WTC11 (cell line): ENCODE data around the gene SLC38A6. TPM values are rescaled to one million over a fixed set of nuclear protein-coding genes. Genes with fewer than 3 reads are reported as not detected.

Source experiments
- ATAC-seq: fragments of 200-7000 bp; cut with Tn5 transposase; 2 replicates; pipeline ENCODE4 v1.10.0; 2021; ENCODE audit warnings: mild to moderate bottlenecking, moderate library complexity
- CTCF ChIA-PET: fragments of 300-600 bp; sonication (Branson Sonifier 250); formaldehyde crosslinking; loops from one replicate; lab custom pipeline; 2021; ENCODE audit warnings: antibody characterized with exemption; lab: Charles Lee
- POLR2A ChIA-PET: fragments of 350-600 bp; sonication (Branson Sonifier 250); formaldehyde crosslinking; loops from one replicate; lab custom pipeline; 2021; ENCODE audit warnings: antibody characterized with exemption; lab: Charles Lee
- DNase-seq: peaks from one replicate; pipeline ENCODE4 v3.0.0; 2021; ENCODE audit warnings: low spot score
- H3K27ac Mint-ChIP-seq: 2 replicates; pipeline ENCODE4 v1.8.0; 2021; ENCODE audit warnings: mixed read lengths
- H3K27me3 Mint-ChIP-seq: 2 replicates; pipeline ENCODE4 v1.8.0; 2021; ENCODE audit warnings: low read depth, mild to moderate bottlenecking, moderate library complexity, mixed read lengths
- H3K36me3 Mint-ChIP-seq: 2 replicates; pipeline ENCODE4 v1.8.0; 2021; ENCODE audit warnings: mixed read lengths
- H3K4me1 Mint-ChIP-seq: 2 replicates; pipeline ENCODE4 v1.8.0; 2022; ENCODE audit warnings: mixed read lengths
- H3K4me3 Mint-ChIP-seq: 2 replicates; pipeline ENCODE4 v1.8.0; 2021; ENCODE audit warnings: mild to moderate bottlenecking, moderate library complexity, mixed read lengths
- H3K9me3 Mint-ChIP-seq: 2 replicates; pipeline ENCODE4 v1.8.0; 2021; ENCODE audit warnings: mixed read lengths
- AFF4 ChIP-seq: sonication (generic); formaldehyde crosslinking; IDR thresholded peaks from 2 replicates; pipeline ENCODE4 v1.8.1; 2023; ENCODE audit warnings: mild to moderate bottlenecking, missing genetic modification reagents, borderline replicate concordance
- ATF1 ChIP-seq: sonication (generic); formaldehyde crosslinking; IDR thresholded peaks from 2 replicates; pipeline ENCODE4 v1.8.1; 2023; ENCODE audit warnings: mild to moderate bottlenecking, moderate library complexity, missing genetic modification reagents
- E2F1 ChIP-seq: sonication (generic); formaldehyde crosslinking; IDR thresholded peaks from 2 replicates; pipeline ENCODE4 v1.8.0; 2022; ENCODE audit warnings: mild to moderate bottlenecking, missing genetic modification reagents
- E2F5 ChIP-seq: sonication (generic); formaldehyde crosslinking; IDR thresholded peaks from 2 replicates; pipeline ENCODE4 v1.8.1; 2022; ENCODE audit warnings: mild to moderate bottlenecking, moderate library complexity, missing genetic modification reagents
- EMX1 ChIP-seq: fragments of 250-450 bp; sonication (Bioruptor Pico); IDR thresholded peaks from 2 replicates; pipeline ENCODE4 v1.8.0; 2021; ENCODE audit warnings: mild to moderate bottlenecking
- ETV6 ChIP-seq: sonication (generic); formaldehyde crosslinking; IDR thresholded peaks from 2 replicates; pipeline ENCODE4 v1.8.1; 2022; ENCODE audit warnings: mild to moderate bottlenecking, missing genetic modification reagents
- FOXP4 ChIP-seq: sonication (generic); formaldehyde crosslinking; IDR thresholded peaks from 2 replicates; pipeline ENCODE4 v1.8.0; 2022; ENCODE audit warnings: mild to moderate bottlenecking, missing genetic modification reagents
- IRF2 ChIP-seq: sonication (generic); formaldehyde crosslinking; IDR thresholded peaks from 2 replicates; pipeline ENCODE4 v1.8.0; 2022; ENCODE audit warnings: low read depth, missing genetic modification reagents, borderline replicate concordance
- MAX ChIP-seq: sonication (generic); formaldehyde crosslinking; IDR thresholded peaks from 2 replicates; pipeline ENCODE4 v1.8.0; 2022; ENCODE audit warnings: mild to moderate bottlenecking, missing genetic modification reagents
- MXD4 ChIP-seq: fragments of 250-450 bp; sonication (Bioruptor Pico); IDR thresholded peaks from 2 replicates; pipeline ENCODE4 v1.8.0; 2021; ENCODE audit warnings: mild to moderate bottlenecking, moderate library complexity, borderline replicate concordance
- NFATC4 ChIP-seq: fragments of 250-450 bp; sonication (Bioruptor Pico); IDR thresholded peaks from 2 replicates; pipeline ENCODE4 v1.9.0; 2021; ENCODE audit warnings: mild to moderate bottlenecking
- OVOL2 ChIP-seq: fragments of 250-450 bp; sonication (Bioruptor Pico); IDR thresholded peaks from 2 replicates; pipeline ENCODE4 v1.9.0; 2021; ENCODE audit warnings: mild to moderate bottlenecking, borderline replicate concordance
- SMAD4 ChIP-seq: sonication (generic); formaldehyde crosslinking; IDR thresholded peaks from 2 replicates; pipeline ENCODE4 v1.8.0; 2022; ENCODE audit warnings: mild to moderate bottlenecking, missing genetic modification reagents
- USF1 ChIP-seq: sonication (generic); formaldehyde crosslinking; IDR thresholded peaks from 2 replicates; pipeline ENCODE4 v1.8.0; 2022; ENCODE audit warnings: mild to moderate bottlenecking, missing genetic modification reagents
- USF2 ChIP-seq: sonication (generic); formaldehyde crosslinking; IDR thresholded peaks from 2 replicates; pipeline ENCODE4 v1.8.1; 2023; ENCODE audit warnings: mild to moderate bottlenecking, missing genetic modification reagents, moderate library complexity
- ZNF416 ChIP-seq: fragments of 250-450 bp; sonication (Bioruptor Pico); IDR thresholded peaks from 2 replicates; pipeline ENCODE4 v1.9.0; 2021; ENCODE audit warnings: mild to moderate bottlenecking, inconsistent platforms
- ZNF423 ChIP-seq: fragments of 250-450 bp; sonication (Bioruptor Pico); IDR thresholded peaks from 2 replicates; pipeline ENCODE4 v2.1.2; 2022; ENCODE audit warnings: mild to moderate bottlenecking, moderate library complexity
- ZNF425 ChIP-seq: fragments of 250-450 bp; sonication (Bioruptor Pico); conservative IDR thresholded peaks from 2 replicates; pipeline ENCODE4 v1.9.0; 2021; ENCODE audit warnings: mild to moderate bottlenecking
- ZNF671 ChIP-seq: fragments of 250-450 bp; sonication (Bioruptor Pico); IDR thresholded peaks from 2 replicates; pipeline ENCODE4 v1.8.0; 2021; ENCODE audit warnings: mild to moderate bottlenecking
- total RNA-seq: library from RNA; stranded (reverse); gene quantifications from 3 replicates; pipeline ENCODE4 v1.2.3, GENCODE V29; 2021
- TF ChIP-seq, protein P1 (sequence below): fragments of 250-450 bp; sonication (Bioruptor Pico); IDR thresholded peaks from 2 replicates; pipeline ENCODE4 v1.9.0; 2021; ENCODE audit warnings: mild to moderate bottlenecking, borderline replicate concordance

SLC38A6 gene
- total RNA-seq, 1 experiment from 2014 or later, result 8.7 TPM

- Mint-ChIP-seq H3K27me3 (no peaks in the 10 kb centered on the region), H3K4me1 (peaks cover 12% of the 10 kb centered on the region), H3K9me3 (peaks cover 21% of the 10 kb centered on the region), H3K27ac (no peak overlapping the region), H3K4me3 (no peak overlapping the region), H3K36me3 (peaks cover 20% of the 10 kb centered on the region)
- CTCF ChIA-PET, result no interaction called here
- TF ChIP-seq ZNF425 (CRISPR knock-in tag), result no peak
- no peak for TF ChIP-seq E2F1
- TF ChIP-seq IRF2 (CRISPR knock-in tag), result no peak
- TF ChIP-seq ETV6, result no peak
- TF ChIP-seq EMX1 (CRISPR knock-in tag), result no peak
- no peak for TF ChIP-seq E2F5 (CRISPR knock-in tag)
- no peak for TF ChIP-seq MAX
- TF ChIP-seq, protein P1, sequence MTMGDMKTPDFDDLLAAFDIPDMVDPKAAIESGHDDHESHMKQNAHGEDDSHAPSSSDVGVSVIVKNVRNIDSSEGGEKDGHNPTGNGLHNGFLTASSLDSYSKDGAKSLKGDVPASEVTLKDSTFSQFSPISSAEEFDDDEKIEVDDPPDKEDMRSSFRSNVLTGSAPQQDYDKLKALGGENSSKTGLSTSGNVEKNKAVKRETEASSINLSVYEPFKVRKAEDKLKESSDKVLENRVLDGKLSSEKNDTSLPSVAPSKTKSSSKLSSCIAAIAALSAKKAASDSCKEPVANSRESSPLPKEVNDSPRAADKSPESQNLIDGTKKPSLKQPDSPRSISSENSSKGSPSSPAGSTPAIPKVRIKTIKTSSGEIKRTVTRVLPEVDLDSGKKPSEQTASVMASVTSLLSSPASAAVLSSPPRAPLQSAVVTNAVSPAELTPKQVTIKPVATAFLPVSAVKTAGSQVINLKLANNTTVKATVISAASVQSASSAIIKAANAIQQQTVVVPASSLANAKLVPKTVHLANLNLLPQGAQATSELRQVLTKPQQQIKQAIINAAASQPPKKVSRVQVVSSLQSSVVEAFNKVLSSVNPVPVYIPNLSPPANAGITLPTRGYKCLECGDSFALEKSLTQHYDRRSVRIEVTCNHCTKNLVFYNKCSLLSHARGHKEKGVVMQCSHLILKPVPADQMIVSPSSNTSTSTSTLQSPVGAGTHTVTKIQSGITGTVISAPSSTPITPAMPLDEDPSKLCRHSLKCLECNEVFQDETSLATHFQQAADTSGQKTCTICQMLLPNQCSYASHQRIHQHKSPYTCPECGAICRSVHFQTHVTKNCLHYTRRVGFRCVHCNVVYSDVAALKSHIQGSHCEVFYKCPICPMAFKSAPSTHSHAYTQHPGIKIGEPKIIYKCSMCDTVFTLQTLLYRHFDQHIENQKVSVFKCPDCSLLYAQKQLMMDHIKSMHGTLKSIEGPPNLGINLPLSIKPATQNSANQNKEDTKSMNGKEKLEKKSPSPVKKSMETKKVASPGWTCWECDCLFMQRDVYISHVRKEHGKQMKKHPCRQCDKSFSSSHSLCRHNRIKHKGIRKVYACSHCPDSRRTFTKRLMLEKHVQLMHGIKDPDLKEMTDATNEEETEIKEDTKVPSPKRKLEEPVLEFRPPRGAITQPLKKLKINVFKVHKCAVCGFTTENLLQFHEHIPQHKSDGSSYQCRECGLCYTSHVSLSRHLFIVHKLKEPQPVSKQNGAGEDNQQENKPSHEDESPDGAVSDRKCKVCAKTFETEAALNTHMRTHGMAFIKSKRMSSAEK (CRISPR knock-in tag), result no peak
- TF ChIP-seq FOXP4 (CRISPR knock-in tag), result no peak
- TF ChIP-seq NFATC4 (CRISPR knock-in tag), result no peak
- no peak for TF ChIP-seq ZNF416 (CRISPR knock-in tag)
- TF ChIP-seq MXD4 (CRISPR knock-in tag), result no peak
- no peak for TF ChIP-seq AFF4
- no peak for TF ChIP-seq USF2 (CRISPR knock-in tag)
- TF ChIP-seq ZNF423 (CRISPR knock-in tag), result no peak
- TF ChIP-seq SMAD4 (CRISPR knock-in tag), result no peak
- TF ChIP-seq ATF1 (CRISPR knock-in tag), result no peak
- TF ChIP-seq USF1 (CRISPR knock-in tag), result no peak
- no peak for TF ChIP-seq ZNF671 (CRISPR knock-in tag)
- no peak for TF ChIP-seq OVOL2
- ATAC-seq, result no peak
- no peak for DNase-seq
- POLR2A ChIA-PET, result interaction anchor here (0.6 kb wide), 1 partner anchor 110 kb away, joined by 3 read pairs; no protein-coding TSS in a partner anchor
These were observed 70.6 kb downstream of the SLC38A6 start for GRCh38 chr14:61051621-61052020.
